Measurements from ENCODE around the gene DGKZ.

DGKZ gene

DNA sequence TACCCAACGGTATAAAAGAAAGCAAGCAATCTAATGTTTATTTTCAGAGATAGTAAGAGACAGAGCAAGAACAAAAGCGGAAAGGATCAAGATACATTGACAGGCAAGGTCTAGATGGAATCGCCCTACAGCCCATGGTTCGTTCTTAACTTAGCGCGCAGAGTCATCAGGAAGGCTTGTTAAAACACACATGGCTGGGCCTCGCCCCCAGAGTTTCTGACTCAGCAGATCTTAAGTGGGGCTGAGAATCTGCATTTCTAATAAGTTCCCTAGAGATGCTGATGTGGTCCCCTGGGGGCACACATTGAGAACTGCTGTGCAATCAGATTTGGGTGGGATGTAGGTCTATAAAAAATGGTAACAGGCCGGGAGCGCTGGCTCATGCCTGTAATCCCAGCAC lies 80.1 kb downstream of the DGKZ start:
- no peaks in the 10 kb centered on the region for H3K4me1 ChIP-seq (ENCODE audit: control insufficient read depth in 2 of 2, insufficient read depth in 1 of 2, low read depth in 1 of 2, low read length in 2 of 2)
- H2BK15ac ChIP-seq (ENCODE audit: low read length), result no peak overlapping the region

DNA sequence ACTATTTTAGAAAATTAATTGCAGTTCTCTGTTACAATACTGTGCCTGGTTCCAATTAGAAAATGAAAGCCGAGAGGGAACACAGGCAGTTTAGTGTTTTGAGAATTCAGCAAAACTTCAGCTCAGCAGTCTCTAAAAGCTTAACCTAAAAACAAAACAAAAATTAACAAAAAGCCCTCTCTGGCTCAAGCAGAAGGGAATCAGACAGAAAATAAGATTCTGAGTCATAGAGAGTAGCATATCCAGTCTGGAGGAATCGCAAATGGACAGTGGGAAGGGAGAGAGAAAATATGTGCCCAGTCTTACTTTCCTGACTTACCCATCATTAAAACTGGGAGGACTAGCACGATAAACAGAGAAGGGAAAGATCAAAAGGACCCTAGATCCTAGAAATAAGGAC lies 82.5 kb downstream of the DGKZ start:
- Histone ChIP-seq H3K4me2 (ENCODE audit: insufficient read depth, low read length, poor library complexity, severe bottlenecking) (no peak overlapping the region), H3K23ac (ENCODE audit: low read depth, low read length, poor library complexity) (no peak overlapping the region), H2AFZ (ENCODE audit: low read length) (no peak overlapping the region), H3K4ac (ENCODE audit: low read length) (no peak overlapping the region), H4K91ac (ENCODE audit: low read depth, low read length, poor library complexity) (no peak overlapping the region), H3K36me3 (replicated peaks in 1 of 2; ENCODE audit: control insufficient read depth in 2 of 2, insufficient read depth in 2 of 2, low read length in 2 of 2) (peaks cover 17 to 53% of the 10 kb centered on the region in 2 donors), H3K9me3 (replicated peaks in 1 of 2; ENCODE audit: control insufficient read depth in 2 of 2, insufficient read depth in 1 of 2, low read depth in 1 of 2, low read length in 2 of 2) (no peaks in the 10 kb centered on the region), H4K8ac (ENCODE audit: low read depth, low read length) (no peak overlapping the region), H2BK15ac (ENCODE audit: low read length) (no peak overlapping the region), H3K79me1 (ENCODE audit: low read depth, low read length) (no peaks in the 10 kb centered on the region), H2BK12ac (ENCODE audit: low read length) (no peak overlapping the region), H3K27me3 (ENCODE audit: control insufficient read depth in 3 of 3, insufficient read depth in 3 of 3, low read depth in 1 of 3, low read length in 3 of 3) (no peaks in the 10 kb centered on the region), H3K14ac (ENCODE audit: low read length) (no peak overlapping the region), H3K9ac (ENCODE audit: low read depth, low read length, poor library complexity) (no peak overlapping the region), H3K4me1 (ENCODE audit: control insufficient read depth in 2 of 2, insufficient read depth in 1 of 2, low read depth in 1 of 2, low read length in 2 of 2) (no peaks in the 10 kb centered on the region), H3K4me3 (ENCODE audit: low read length in 2 of 2) (no peak overlapping the region), H3K18ac (ENCODE audit: low read length) (no peak overlapping the region), H2BK5ac (ENCODE audit: low read length) (no peak overlapping the region), H3K27ac (replicated peaks; ENCODE audit: low read length) (no peak overlapping the region), H2AK5ac (ENCODE audit: low read depth, low read length) (no peak overlapping the region), H2BK120ac (ENCODE audit: low read depth, low read length) (no peak overlapping the region)
- no CpG with 5 or more reads among the region's 3 CpGs for WGBS, 2 donors (ENCODE audit: extremely low coverage in 2 of 2, insufficient read length in 2 of 2, insufficient replicate concordance in 1 of 2)
- no peak for DNase-seq (ENCODE audit: low spot score)

More for the DNA sequence above, 80.1 kb downstream of the DGKZ start:
- no CpG with 5 or more reads among the region's 9 CpGs for WGBS, 2 donors (ENCODE audit: extremely low coverage in 2 of 2, insufficient read length in 2 of 2, insufficient replicate concordance in 1 of 2)
- Histone ChIP-seq H2AFZ (ENCODE audit: low read length) (no peak overlapping the region), H3K27me3 (ENCODE audit: control insufficient read depth in 3 of 3, insufficient read depth in 3 of 3, low read depth in 1 of 3, low read length in 3 of 3) (no peaks in the 10 kb centered on the region), H3K14ac (ENCODE audit: low read length) (no peak overlapping the region), H3K4me2 (ENCODE audit: insufficient read depth, low read length, poor library complexity, severe bottlenecking) (no peak overlapping the region), H2BK5ac (ENCODE audit: low read length) (no peak overlapping the region), H4K91ac (ENCODE audit: low read depth, low read length, poor library complexity) (no peak overlapping the region), H3K36me3 (replicated peaks in 1 of 2; ENCODE audit: control insufficient read depth in 2 of 2, insufficient read depth in 2 of 2, low read length in 2 of 2) (peaks cover 8 to 36% of the 10 kb centered on the region in 2 donors), H3K4me3 (ENCODE audit: low read length in 2 of 2) (no peak overlapping the region), H4K8ac (ENCODE audit: low read depth, low read length) (no peak overlapping the region), H2BK12ac (ENCODE audit: low read length) (no peak overlapping the region), H2BK120ac (ENCODE audit: low read depth, low read length) (no peak overlapping the region), H3K4ac (ENCODE audit: low read length) (no peak overlapping the region), H3K9me3 (replicated peaks in 1 of 2; ENCODE audit: control insufficient read depth in 2 of 2, insufficient read depth in 1 of 2, low read depth in 1 of 2, low read length in 2 of 2) (no peaks in the 10 kb centered on the region), H3K23ac (ENCODE audit: low read depth, low read length, poor library complexity) (no peak overlapping the region), H3K18ac (ENCODE audit: low read length) (no peak overlapping the region), H3K27ac (replicated peaks; ENCODE audit: low read length) (no peak overlapping the region), H3K79me1 (ENCODE audit: low read depth, low read length) (no peaks in the 10 kb centered on the region), H3K9ac (ENCODE audit: low read depth, low read length, poor library complexity) (peak overlapping the region; percentile 50), H2AK5ac (ENCODE audit: low read depth, low read length) (no peak overlapping the region)
- DNase-seq (ENCODE audit: low spot score), result no peak

Small RNA genes within 50 kb of the gene (small RNA-seq; reads per million reads assigned to genes)
- gene MIR4688 (ENCODE audit: insufficient read depth), result 5.1 reads per million, percentile 21 among the genes with 10 or more reads in this experiment

Data from neuronal stem cell (in vitro differentiated cells).